ENCODE results near the gene RNF168. TPM values are rescaled to one million over a fixed set of nuclear protein-coding genes. Genes with fewer than 3 reads are reported as not detected.

The RNF168 gene
- polyA plus RNA-seq, 3 donors: 4.4 to 6.9 (median 6.7) TPM

GRCh38 chr3:196477678-196478077 is 25.9 kb downstream of the RNF168 start:
- peaks cover 49 to 95% of the 10 kb centered on the region in 2 donors for H3K36me3 Mint-ChIP-seq
- H3K27ac Mint-ChIP-seq: no peak overlapping the region
- WGBS (ENCODE audit: insufficient coverage): 100% methylated on average over 1 of the region's 4 CpGs
- no peak overlapping the region for H3K4me3 Mint-ChIP-seq
- Histone ChIP-seq H3K36me3 (replicated peaks in 1 of 2; ENCODE audit: control insufficient read depth in 1 of 2, insufficient read depth in 2 of 2, low read length in 2 of 2) (peaks cover 72 to 95% of the 10 kb centered on the region in 2 donors), H3K4me1 (ENCODE audit: control insufficient read depth in 1 of 2, insufficient read depth in 2 of 2, low read length in 2 of 2) (no peaks in the 10 kb centered on the region), H3K9ac (ENCODE audit: insufficient read depth, low read length, poor library complexity, severe bottlenecking) (no peak overlapping the region), H3K27me3 (ENCODE audit: control insufficient read depth in 2 of 2, insufficient read depth in 2 of 2, low read length in 2 of 2) (no peaks in the 10 kb centered on the region), H3K79me2 (ENCODE audit: insufficient read depth, low read length) (no peaks in the 10 kb centered on the region), H2AFZ (ENCODE audit: insufficient read depth, low read depth, low read length, poor library complexity, severe bottlenecking) (no peak overlapping the region), H3K27ac (ENCODE audit: low read depth in 1 of 2, low read length in 2 of 2) (no peak overlapping the region), H3K4me2 (replicated peaks; ENCODE audit: extremely low read depth, low read length, poor library complexity, severe bottlenecking) (no peak overlapping the region), H3K4me3 (replicated peaks in 1 of 3; ENCODE audit: low read depth in 2 of 3, low read length in 3 of 3) (no peak overlapping the region), H3K9me3 (replicated peaks in 1 of 2; ENCODE audit: control insufficient read depth in 1 of 2, insufficient read depth in 1 of 2, low read length in 2 of 2) (no peaks in the 10 kb centered on the region), H4K20me1 (ENCODE audit: insufficient read depth, low read length) (no peaks in the 10 kb centered on the region)
- no peaks in the 10 kb centered on the region for H3K4me1 Mint-ChIP-seq
- no peak for DNase-seq
- intact Hi-C loops (cut with micrococcal nuclease): no loop called here
- H3K9me3 Mint-ChIP-seq: peaks cover 0 to 2% (median 0%) of the 10 kb centered on the region in 7 donors
- TF ChIP-seq CTCF (IDR thresholded peaks at IDR 0.05): no peak
- no peaks in the 10 kb centered on the region for H3K27me3 Mint-ChIP-seq (ENCODE audit: low read depth in 3 of 3)

DNA sequence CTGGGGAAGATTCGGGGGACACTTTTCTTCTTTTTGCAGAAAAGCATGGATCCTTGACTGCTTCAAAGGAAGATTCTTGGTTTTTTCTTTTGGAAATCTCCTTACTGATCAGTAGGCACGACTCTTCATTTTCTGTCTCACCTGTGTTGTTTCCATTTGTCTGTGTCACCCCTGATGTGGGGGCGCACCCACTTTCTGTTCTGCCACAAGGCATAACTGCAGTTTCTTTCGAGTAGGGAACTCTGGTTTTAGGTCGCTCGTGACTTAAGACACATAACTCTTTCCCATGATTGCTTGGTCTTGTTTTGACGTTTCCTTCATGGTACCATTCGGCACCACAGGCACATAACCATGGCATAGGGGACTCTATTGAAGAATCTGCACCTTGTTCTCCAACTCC is 31.3 kb downstream of the RNF168 start:
- no peak overlapping the region for H3K4me3 Mint-ChIP-seq
- H3K4me3 ChIP-seq (replicated peaks in 1 of 3; ENCODE audit: low read depth in 2 of 3, low read length in 3 of 3): no peak overlapping the region

More for the DNA sequence above, 31.3 kb downstream of the RNF168 start:
- Mint-ChIP-seq H3K36me3 (peaks cover 56 to 87% of the 10 kb centered on the region in 2 donors), H3K27ac (peak overlapping the region in 1 of 7 donors; percentile 7), H3K4me1 (no peaks in the 10 kb centered on the region), H3K9me3 (peaks cover 0 to 2% (median 0%) of the 10 kb centered on the region in 7 donors), H3K27me3 (ENCODE audit: low read depth in 3 of 3) (no peaks in the 10 kb centered on the region)
- DNase-seq: no peak
- H3K9ac ChIP-seq (ENCODE audit: insufficient read depth, low read length, poor library complexity, severe bottlenecking): no peak overlapping the region
- H4K20me1 ChIP-seq (ENCODE audit: insufficient read depth, low read length): peaks cover 9% of the 10 kb centered on the region
- peaks cover 58 to 88% of the 10 kb centered on the region in 2 donors for H3K36me3 ChIP-seq (replicated peaks in 1 of 2; ENCODE audit: control insufficient read depth in 1 of 2, insufficient read depth in 2 of 2, low read length in 2 of 2)
- 97% methylated on average over 7 of the region's 8 CpGs for WGBS (ENCODE audit: insufficient coverage)
- peaks cover 12% of the 10 kb centered on the region for H3K79me2 ChIP-seq (ENCODE audit: insufficient read depth, low read length)
- no peaks in the 10 kb centered on the region for H3K9me3 ChIP-seq (replicated peaks in 1 of 2; ENCODE audit: control insufficient read depth in 1 of 2, insufficient read depth in 1 of 2, low read length in 2 of 2)
- no peaks in the 10 kb centered on the region for H3K4me1 ChIP-seq (ENCODE audit: control insufficient read depth in 1 of 2, insufficient read depth in 2 of 2, low read length in 2 of 2)
- no peak overlapping the region for H2AFZ ChIP-seq (ENCODE audit: insufficient read depth, low read depth, low read length, poor library complexity, severe bottlenecking)
- no peak overlapping the region for H3K27ac ChIP-seq (ENCODE audit: low read depth in 1 of 2, low read length in 2 of 2)
- TF ChIP-seq CTCF (IDR thresholded peaks at IDR 0.05): no peak
- H3K27me3 ChIP-seq (ENCODE audit: control insufficient read depth in 2 of 2, insufficient read depth in 2 of 2, low read length in 2 of 2): no peaks in the 10 kb centered on the region
- intact Hi-C loops (cut with micrococcal nuclease): no loop called here
- H3K4me2 ChIP-seq (replicated peaks; ENCODE audit: extremely low read depth, low read length, poor library complexity, severe bottlenecking): no peak overlapping the region

All from CD14-positive monocyte (primary cell).